NCI-H226 (cell line): ENCODE results near the gene ADORA1.

Experiments used
- DNase-seq: peaks from one replicate; pipeline ENCODE4 v3.0.0-alpha.2; 2015

The ADORA1 gene

GRCh38 chr1:203124011-203124410 is 3.5 kb upstream of the ADORA1 start:
- DNase-seq = no peak

GRCh38 chr1:203124546-203125317 is 2.8 kb upstream of the ADORA1 start:
- peak; percentile 83 for DNase-seq

DNA sequence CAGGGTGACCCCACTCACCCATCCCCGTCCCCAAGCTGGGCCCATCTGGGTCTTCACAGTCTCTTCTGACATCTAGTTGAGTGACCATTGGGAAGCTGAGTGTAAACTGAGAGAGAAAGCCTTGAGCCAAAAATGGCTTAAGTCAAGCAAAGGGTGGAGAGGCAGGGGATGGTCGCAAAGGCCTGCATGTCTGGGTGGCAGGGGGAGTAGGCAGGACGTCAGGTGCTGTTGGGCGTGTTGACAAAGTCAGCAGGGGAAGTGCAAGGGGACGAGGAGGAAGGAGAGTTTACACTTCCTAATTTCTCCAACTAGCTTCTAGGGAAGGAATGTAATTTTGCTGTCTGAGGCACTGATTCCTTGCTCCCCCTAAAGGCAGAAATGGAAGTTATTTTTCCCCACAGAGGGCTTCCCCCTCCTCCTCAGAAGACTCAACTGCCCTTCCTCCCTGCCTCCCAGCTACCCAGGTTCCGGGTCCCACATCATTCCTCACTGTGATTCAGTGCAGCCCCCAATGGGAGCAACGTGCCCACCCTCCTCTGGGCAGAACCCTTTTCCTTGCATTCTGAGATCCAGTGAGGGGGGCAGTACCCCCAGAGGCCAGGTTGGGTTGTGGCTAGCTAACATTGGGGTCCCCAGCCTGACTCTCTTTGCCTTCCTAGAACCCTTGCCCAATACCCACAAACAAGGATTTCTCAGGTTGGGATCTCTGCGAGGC is 1.2 kb upstream of the ADORA1 start:
- no peak for DNase-seq

DNA sequence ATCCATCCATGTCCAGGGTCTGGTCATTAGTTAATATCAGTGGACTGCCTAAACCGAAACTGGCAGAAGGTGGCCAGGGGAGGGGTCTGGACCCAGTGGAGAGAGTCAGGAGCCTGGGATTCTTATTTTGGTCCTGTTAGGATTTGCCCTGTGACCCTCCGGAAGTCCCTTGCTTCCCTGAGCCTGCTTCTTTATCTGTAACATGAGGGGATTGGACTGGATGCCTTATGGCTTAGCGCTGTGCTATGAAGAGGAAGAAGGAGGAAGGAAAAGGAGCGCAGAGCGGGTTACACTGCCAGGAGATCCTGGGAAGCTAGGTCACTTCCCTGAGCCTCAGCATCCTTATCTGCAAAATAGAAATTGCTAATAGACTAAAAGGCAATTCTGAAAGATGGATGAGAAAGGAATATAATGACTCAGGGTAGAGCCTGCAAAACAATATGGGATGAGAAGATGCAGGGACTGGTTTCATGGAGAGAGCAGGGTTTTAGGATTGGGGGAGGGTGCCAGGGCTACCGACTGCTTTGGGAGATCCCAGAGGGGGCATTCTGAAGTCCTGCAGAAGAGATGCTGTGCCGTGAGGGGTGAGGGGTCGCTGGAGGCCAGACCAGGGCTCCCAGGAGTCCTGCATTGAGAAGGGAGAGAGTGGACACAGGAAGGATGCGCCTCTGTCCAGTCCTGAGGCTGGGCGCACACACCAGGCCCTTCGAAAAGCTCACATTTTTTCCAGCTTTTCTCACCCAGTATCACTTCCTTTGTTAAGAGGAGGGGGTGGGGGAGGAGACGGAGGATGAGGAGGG is 460 bp upstream of the ADORA1 start:
- no peak for DNase-seq

DNA sequence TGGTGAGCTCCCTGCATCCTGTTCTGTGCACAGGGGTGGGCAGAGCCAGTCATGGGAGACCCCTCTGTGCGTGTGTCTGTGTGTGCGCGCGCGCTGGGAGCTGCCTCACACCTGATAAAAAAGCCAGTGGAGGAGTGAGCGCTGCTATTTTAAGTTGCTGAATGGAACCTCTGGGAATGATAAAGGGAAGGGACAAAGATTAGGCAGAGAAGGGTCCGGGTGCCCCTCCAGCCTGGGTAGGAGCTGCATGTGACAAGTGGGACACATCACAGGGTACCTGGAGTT is 847 bp downstream of the ADORA1 start:
- DNase-seq = no peak

GRCh38 chr1:203128716-203129500 is 1.4 kb downstream of the ADORA1 start:
- no peak for DNase-seq

GRCh38 chr1:203129501-203130231 is 2.1 kb downstream of the ADORA1 start:
- DNase-seq = no peak

GRCh38 chr1:203130358-203130985 is 2.9 kb downstream of the ADORA1 start:
- DNase-seq = no peak

GRCh38 chr1:203131548-203132200 is 4.1 kb downstream of the ADORA1 start:
- no peak for DNase-seq

DNA sequence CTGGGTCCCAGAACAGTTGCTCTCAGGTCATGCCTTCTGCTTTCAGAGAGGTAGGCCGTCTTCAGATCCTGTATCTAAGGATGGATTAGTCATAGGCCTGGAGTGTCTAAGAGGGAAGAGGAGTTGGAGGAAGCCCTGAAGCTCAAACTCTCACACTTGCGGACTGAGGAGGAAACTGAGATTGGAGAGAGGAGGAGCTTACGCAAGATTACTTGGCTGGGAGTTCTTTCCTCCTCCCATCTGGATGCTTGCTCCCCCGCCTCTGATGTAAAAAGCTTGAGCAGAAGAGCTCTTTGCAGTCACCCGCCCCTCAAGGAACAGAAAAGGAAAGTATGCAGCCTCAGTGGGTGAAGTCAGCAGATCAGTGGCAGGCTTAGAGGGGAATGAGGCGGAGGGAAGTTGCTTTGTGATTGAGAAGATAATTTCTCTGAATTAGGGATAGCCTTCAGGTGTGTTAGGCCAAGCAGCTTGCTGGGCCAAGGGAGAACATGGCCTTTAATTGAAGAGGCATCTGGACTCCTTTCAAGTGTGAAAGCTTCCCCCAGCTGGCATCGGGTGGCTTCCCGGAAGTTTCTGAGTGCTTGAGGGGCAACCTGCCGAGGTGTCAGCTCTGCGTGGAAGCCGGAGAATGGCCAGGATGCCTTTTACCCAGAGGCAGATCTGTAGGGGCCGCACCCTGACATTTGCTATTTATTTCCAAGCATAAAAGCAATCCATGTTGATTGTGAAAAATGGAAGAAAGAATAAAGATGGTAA is 6.6 kb downstream of the ADORA1 start:
- DNase-seq = peak; percentile 94

- no peak for DNase-seq
Observed at GRCh38 chr1:203135636-203136305, 8.2 kb downstream of the ADORA1 start.

- DNase-seq = no peak
Observed at GRCh38 chr1:203136409-203137042, 9.0 kb downstream of the ADORA1 start.

DNA sequence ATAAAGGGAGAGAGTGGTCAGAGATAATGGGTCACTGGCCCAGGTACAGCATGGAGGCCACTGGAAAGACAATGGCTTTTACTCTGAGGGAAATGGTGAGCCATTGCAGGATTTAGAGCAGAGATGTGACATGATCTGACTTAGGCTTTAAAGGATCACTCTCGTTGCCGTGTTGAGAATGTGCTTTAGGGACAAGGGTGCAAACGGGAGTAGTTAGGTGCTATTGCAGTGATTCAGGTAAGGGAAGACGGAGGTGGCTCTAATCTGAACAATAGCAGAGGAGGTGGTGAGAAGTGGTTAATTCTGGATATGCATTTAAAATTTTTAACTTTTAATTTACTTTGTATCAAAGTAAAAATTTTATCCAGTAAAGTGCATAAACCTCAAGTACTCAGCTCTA is 9.8 kb downstream of the ADORA1 start:
- DNase-seq = no peak

DNA sequence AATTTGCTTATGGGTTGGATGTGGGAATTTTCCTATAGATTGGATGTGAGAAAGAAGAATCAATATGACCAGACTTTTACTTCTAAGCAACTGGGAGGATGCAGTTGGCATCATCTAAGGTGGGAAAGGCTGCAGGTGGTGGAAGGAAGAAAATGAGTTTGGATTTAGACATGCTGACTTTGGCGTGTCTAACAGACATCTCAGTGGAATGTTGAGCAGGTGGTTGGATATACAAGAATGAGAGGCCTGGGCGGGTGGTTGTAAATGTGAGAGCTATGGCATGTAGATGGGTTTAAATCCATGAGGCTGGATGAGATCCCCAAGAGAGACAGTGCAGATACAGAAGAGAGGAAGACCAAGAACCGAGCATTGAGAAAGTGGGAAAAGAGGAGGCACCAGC is 10.5 kb downstream of the ADORA1 start:
- DNase-seq = no peak

- DNase-seq = no peak
Observed at GRCh38 chr1:203139976-203140475, 12.5 kb downstream of the ADORA1 start.

GRCh38 chr1:203140743-203141520 is 13.4 kb downstream of the ADORA1 start:
- DNase-seq = no peak

- DNase-seq = no peak
Observed at GRCh38 chr1:203142124-203142523, 14.6 kb downstream of the ADORA1 start.

DNA sequence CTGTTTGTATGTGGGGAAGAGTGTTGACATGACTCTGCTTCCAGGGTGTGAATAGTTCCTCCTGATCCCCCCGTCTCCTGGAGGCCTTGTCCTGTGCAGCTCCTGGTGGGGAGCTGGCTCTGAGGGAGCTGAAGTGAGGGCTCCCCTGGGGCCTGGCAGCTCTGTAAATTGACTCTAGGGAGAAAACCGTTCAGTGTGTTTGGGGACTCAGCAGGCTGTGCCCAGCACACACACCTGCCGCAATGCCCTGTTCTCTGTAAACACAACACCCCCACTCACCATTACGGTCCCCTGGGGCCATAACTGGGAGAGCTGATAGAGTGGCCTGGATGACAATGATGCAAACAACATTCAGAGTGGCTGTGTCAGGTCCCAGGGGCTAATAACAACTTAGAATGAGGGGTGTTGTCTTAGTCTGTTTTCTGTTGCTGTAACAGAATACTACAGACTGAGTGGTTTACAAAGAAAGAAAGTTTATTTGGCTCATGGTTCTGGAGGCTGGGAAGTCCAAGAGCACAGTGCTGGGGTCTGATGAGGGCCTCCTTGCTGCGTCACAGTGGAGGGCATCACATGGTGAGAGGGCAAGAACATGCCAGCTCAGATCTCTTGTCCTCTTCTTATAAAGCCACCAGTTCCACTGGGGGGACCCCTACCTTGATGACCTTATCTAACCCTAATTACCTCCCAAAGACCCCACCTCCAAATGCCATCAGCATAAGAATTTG is 15.3 kb downstream of the ADORA1 start:
- no peak for DNase-seq
